ENCODE measurements around the gene ABHD2.
"Not testable (repeated sequence)": the region's sequence is repeated elsewhere in the genome, so short reads cannot be mapped to it uniquely, and the experiment has no call there.

The ABHD2 gene

DNA sequence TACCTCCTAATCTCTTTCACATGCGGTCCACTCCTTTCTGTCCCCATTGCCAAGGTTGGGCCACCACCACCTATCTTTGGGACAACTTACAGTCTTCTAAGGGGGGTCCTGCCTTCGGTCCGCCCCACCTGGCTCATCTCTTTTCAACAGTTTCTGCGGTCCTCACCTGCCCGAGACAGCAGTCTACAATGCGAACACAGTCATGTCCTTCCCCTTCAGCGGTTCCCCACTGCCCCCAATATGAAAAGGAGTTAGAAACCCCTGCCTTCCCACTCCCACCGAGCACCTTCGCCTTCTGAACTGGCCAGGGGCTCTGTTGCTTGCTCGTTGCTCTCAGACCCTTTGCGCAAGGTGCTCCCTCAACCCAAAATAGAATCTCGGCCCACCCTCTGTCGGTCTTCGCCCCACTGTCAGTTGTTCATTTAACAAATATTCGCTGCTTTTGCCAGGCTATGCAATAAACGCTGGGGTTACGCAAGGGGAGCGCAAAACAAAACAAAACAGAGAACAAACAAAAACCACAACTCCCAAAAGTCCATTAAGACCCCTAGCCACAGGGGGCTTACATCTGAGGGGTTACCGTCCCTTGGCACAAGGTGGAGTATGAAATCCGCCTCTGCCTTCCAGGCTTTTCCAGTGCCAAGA is 154.9 kb downstream of the ABHD2 start:
- no peak for DNase-seq

DNA sequence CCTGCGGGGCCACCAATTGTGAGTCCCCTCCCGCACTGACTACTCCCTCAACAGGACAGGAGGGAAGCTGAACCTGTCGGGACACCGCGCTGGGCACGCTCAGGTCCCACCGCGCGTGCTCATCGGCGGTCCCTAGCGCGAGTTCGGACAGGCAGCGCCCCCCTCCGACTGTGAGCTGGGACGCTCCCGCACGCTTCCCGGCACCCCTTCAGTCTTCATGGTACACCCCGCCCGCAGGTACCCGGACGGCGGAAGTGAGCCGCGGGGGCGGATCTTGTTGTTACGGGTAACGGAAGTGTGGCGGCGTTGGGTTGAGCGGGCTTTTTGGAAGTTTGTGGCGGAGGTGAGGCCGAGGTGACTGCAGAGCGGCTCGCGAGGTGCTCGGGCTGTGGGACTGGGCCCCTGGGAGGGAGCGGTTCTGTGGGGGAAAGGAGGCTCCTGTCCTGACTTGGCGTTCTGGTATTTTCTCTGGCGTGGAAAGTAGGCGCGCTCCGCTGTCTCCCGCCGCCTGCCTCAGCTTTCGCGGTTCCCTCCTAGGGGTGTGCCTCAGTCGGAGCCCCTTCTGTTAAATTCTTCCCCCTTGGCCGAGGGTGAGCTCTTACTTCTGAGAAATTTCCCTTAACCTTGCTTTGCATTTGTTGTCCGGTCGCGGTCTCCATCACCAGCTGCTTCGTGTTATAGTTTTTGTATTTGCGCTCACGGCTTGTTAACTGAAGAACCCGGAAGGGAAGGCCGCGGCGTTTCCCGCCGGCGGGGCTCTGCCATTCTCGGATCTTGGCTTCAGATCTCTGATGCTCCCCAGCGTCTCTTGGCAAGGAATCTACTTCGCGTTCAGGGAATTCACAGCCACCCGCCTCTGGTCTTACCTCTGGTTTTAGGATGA is 155.7 kb downstream of the ABHD2 start, which contains the start of gene FANCI:
TSS of gene FANCI (plus strand) at position 289 of the 883 bp plus-strand sequence. CDS start 3,669 bp downstream, outside the sequence.
- DNase-seq, result peak; percentile 94

DNA sequence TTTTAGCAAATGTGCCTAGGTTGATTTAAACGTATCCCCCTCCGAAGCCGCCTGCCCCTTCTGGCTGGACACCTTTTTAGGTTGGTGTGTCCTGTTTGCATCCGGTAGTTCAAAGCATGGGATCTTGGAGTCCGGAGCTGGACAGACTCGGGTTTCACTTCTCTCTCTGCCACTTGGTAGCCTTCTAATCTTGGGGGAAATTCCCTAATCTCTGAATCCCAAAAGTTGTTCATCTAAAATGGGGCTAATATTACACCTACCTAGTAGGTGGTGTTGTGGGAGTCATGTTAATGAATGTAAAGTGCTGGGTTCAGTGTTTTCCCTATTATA is 156.3 kb downstream of the ABHD2 start:
- DNase-seq, result no peak

- no peak for DNase-seq
Measured at GRCh38 chr15:89247446-89247845, 159.2 kb downstream of the ABHD2 start.

DNA sequence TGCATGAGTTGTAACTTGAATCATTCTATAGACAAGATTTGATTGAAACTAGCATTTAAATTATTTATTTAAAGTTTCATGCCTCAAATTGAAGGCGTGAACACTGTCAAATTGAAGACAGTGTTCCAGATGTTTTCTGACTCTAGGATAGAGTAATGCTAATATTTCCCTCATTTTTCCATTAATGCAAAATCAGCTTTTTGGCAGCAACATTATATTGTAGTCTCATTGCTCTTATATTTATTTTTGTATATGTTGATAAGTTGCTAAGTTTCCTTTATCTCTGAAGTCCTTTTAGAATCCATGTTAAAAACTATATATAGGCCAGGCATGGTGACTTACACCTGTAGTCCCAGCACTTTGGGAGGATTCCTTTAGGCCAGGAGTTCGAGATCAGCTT is 160.3 kb downstream of the ABHD2 start:
- DNase-seq, result no peak

- DNase-seq, result not testable (repeated sequence)
Measured at GRCh38 chr15:89250142-89250541, 161.9 kb downstream of the ABHD2 start.

Measured in CD4-positive, alpha-beta T cell treated with Interleukin-15 for 1 hour (primary cell).